Measurements from ENCODE around the gene NHLH1.

Gene NHLH1

GRCh38 chr1:160359559-160360226, 7.2 kb upstream of the NHLH1 start:
- no peak for DNase-seq

GRCh38 chr1:160360227-160360695, 6.6 kb upstream of the NHLH1 start:
- DNase-seq: no peak

- DNase-seq: no peak
These were observed 5.7 kb upstream of the NHLH1 start for GRCh38 chr1:160361199-160361598.

GRCh38 chr1:160361814-160362167, 5.1 kb upstream of the NHLH1 start:
- DNase-seq: no peak

GRCh38 chr1:160362168-160362957, 4.5 kb upstream of the NHLH1 start:
- no peak for DNase-seq

GRCh38 chr1:160363010-160363409, 3.9 kb upstream of the NHLH1 start:
- DNase-seq: no peak

GRCh38 chr1:160363951-160364735, 2.7 kb upstream of the NHLH1 start:
- no peak for DNase-seq

- no peak for DNase-seq
These were observed 1.5 kb upstream of the NHLH1 start for GRCh38 chr1:160365325-160365724.

- DNase-seq: no peak
These were observed 637 bp downstream of the NHLH1 start for GRCh38 chr1:160367516-160367900.

- DNase-seq: no peak
These were observed 1.4 kb downstream of the NHLH1 start for GRCh38 chr1:160367934-160368923.

GRCh38 chr1:160369087-160369486, 2.2 kb downstream of the NHLH1 start:
- DNase-seq: no peak

- DNase-seq: no peak
These were observed 3.9 kb downstream of the NHLH1 start for GRCh38 chr1:160370561-160371345.

GRCh38 chr1:160371346-160371631, 4.4 kb downstream of the NHLH1 start:
- no peak for DNase-seq

- DNase-seq: no peak
These were observed 4.9 kb downstream of the NHLH1 start for GRCh38 chr1:160371756-160372155.

- no peak for DNase-seq
These were observed 6.8 kb downstream of the NHLH1 start for GRCh38 chr1:160373696-160374095.

- DNase-seq: no peak
These were observed 7.6 kb downstream of the NHLH1 start for GRCh38 chr1:160374306-160375110.

- DNase-seq: peak; percentile 9
These were observed 9.1 kb downstream of the NHLH1 start for GRCh38 chr1:160375788-160376524.

- no peak for DNase-seq
These were observed 9.8 kb downstream of the NHLH1 start for GRCh38 chr1:160376525-160377131.

GRCh38 chr1:160377585-160378206, 10.8 kb downstream of the NHLH1 start:
- no peak for DNase-seq
